Glutamatergic neuron (in vitro differentiated cells): ENCODE results near the gene GMCL2. TPM values are rescaled to one million over a fixed set of nuclear protein-coding genes. Genes with fewer than 3 reads are reported as not detected.

Experiments
- DNase-seq: peaks from one replicate; pipeline ENCODE4 v3.0.0; 2022
- H3K27ac Mint-ChIP-seq: one replicate; pipeline ENCODE4 v1.8.0; 2020; ENCODE audit warnings: mild to moderate bottlenecking, mixed read lengths, inconsistent platforms; ENCODE audit not compliant: unreplicated experiment
- H3K27me3 Mint-ChIP-seq: one replicate; pipeline ENCODE4 v1.8.0; 2020; ENCODE audit warnings: mild to moderate bottlenecking, moderate library complexity, mixed read lengths, inconsistent platforms; ENCODE audit not compliant: unreplicated experiment
- H3K36me3 Mint-ChIP-seq: one replicate; pipeline ENCODE4 v1.8.0; 2020; ENCODE audit warnings: mild to moderate bottlenecking, mixed read lengths, inconsistent platforms; ENCODE audit not compliant: unreplicated experiment
- H3K4me1 Mint-ChIP-seq: one replicate; pipeline ENCODE4 v1.8.0; 2020; ENCODE audit warnings: mild to moderate bottlenecking, low read depth, mixed read lengths, inconsistent platforms; ENCODE audit not compliant: unreplicated experiment
- H3K4me3 Mint-ChIP-seq: one replicate; pipeline ENCODE4 v1.8.0; 2020; ENCODE audit warnings: mild to moderate bottlenecking, mixed read lengths, inconsistent platforms; ENCODE audit not compliant: unreplicated experiment
- H3K9me3 Mint-ChIP-seq: one replicate; pipeline ENCODE4 v1.8.0; 2020; ENCODE audit warnings: mild to moderate bottlenecking, moderate library complexity, mixed read lengths, inconsistent platforms; ENCODE audit not compliant: unreplicated experiment
- CTCF ChIP-seq: fragments of 200-600 bp; sonication (generic); IDR thresholded peaks from one replicate; pipeline ENCODE4 v1.5.0; 2021; ENCODE audit not compliant: partially characterized antibody, unreplicated experiment
- long read RNA-seq: library from polyadenylated mRNA; unstranded; transcript quantifications from one replicate; pipeline ENCODE4 v2.0.0, GENCODE V29; 2020; ENCODE audit not compliant: unreplicated experiment
- total RNA-seq: library from RNA; stranded (reverse); fragmentation: NEBNext Ultra II Directional; extraction: Animal tissue kit (Norgen Biotek cat#: 25700); gene quantifications from one replicate; pipeline ENCODE4 v1.2.1, GENCODE V29; 2021; ENCODE audit not compliant: unreplicated experiment

Gene GMCL2
- total RNA-seq = not detected
- long read RNA-seq = 0 reads

GRCh38 chr5:178187014-178187413, at the start of gene GMCL2:
Gene GMCL2 (minus strand): TSS chr5:178187371. CDS start chr5:178187299, 72 bp downstream.
- TF ChIP-seq CTCF = no peak
- H3K27ac Mint-ChIP-seq = no peak within 1 kb of the TSS
- no peak within 1 kb of the TSS for H3K4me3 Mint-ChIP-seq
- no peak for DNase-seq
- H3K27me3 Mint-ChIP-seq = peaks cover 5% of the 10 kb centered on the region
- no peaks in the 10 kb centered on the region for H3K36me3 Mint-ChIP-seq
- peaks cover 3% of the 10 kb centered on the region for H3K4me1 Mint-ChIP-seq
- no peaks in the 10 kb centered on the region for H3K9me3 Mint-ChIP-seq

GRCh38 chr5:178236679-178237078, 49.5 kb upstream of the GMCL2 start:
- peaks cover 2% of the 10 kb centered on the region for H3K27me3 Mint-ChIP-seq
- H3K27ac Mint-ChIP-seq = no peak overlapping the region
- DNase-seq = no peak
- H3K4me1 Mint-ChIP-seq = peaks cover 1% of the 10 kb centered on the region
- peaks cover 4% of the 10 kb centered on the region for H3K9me3 Mint-ChIP-seq
- no peak for TF ChIP-seq CTCF
- no peaks in the 10 kb centered on the region for H3K36me3 Mint-ChIP-seq
- H3K4me3 Mint-ChIP-seq = no peak overlapping the region

- H3K27me3 Mint-ChIP-seq = peaks cover 4% of the 10 kb centered on the region
- H3K36me3 Mint-ChIP-seq = no peaks in the 10 kb centered on the region
- H3K9me3 Mint-ChIP-seq = peaks cover 6% of the 10 kb centered on the region
Measured at GRCh38 chr5:178236126-178236525, 49.0 kb upstream of the GMCL2 start.

GRCh38 chr5:178235588-178235974, 48.4 kb upstream of the GMCL2 start:
- no peak for TF ChIP-seq CTCF
- Mint-ChIP-seq H3K27ac (no peak overlapping the region), H3K9me3 (peaks cover 6% of the 10 kb centered on the region), H3K4me1 (peaks cover 12% of the 10 kb centered on the region), H3K4me3 (no peak overlapping the region), H3K27me3 (peaks cover 7% of the 10 kb centered on the region), H3K36me3 (no peaks in the 10 kb centered on the region)
- no peak for DNase-seq

More at GRCh38 chr5:178236126-178236525, 49.0 kb upstream of the GMCL2 start:
- no peak overlapping the region for H3K27ac Mint-ChIP-seq
- H3K4me1 Mint-ChIP-seq = peaks cover 7% of the 10 kb centered on the region
- DNase-seq = no peak
- TF ChIP-seq CTCF = no peak
- H3K4me3 Mint-ChIP-seq = no peak overlapping the region

GRCh38 chr5:178234750-178235587, 47.8 kb upstream of the GMCL2 start:
- H3K4me1 Mint-ChIP-seq = peaks cover 16% of the 10 kb centered on the region
- peaks cover 7% of the 10 kb centered on the region for H3K27me3 Mint-ChIP-seq
- H3K36me3 Mint-ChIP-seq = no peaks in the 10 kb centered on the region
- peaks cover 6% of the 10 kb centered on the region for H3K9me3 Mint-ChIP-seq
- peak; percentile 90 for DNase-seq
- H3K27ac Mint-ChIP-seq = no peak overlapping the region
- no peak overlapping the region for H3K4me3 Mint-ChIP-seq
- peak; percentile 83 for TF ChIP-seq CTCF
